Stimulated activated naive CD8-positive, alpha-beta T cell treated with anti-CD3 and anti-CD28 coated beads, Interleukin-15, Interleukin-2, amounts not matched to agents 100 ng/mL and 50 ng/mL, for 24 hours (primary cell): ENCODE measurements around the gene LRMDA.

Experiments used
- H3K27ac Mint-ChIP-seq: one replicate; pipeline ENCODE4 v1.8.0; 2021; ENCODE audit warnings: mild to moderate bottlenecking, mixed read lengths
- H3K27me3 Mint-ChIP-seq: one replicate; pipeline ENCODE4 v1.8.0; 2021; ENCODE audit warnings: mixed read lengths
- H3K36me3 Mint-ChIP-seq: one replicate; pipeline ENCODE4 v1.8.0; 2021; ENCODE audit warnings: low read depth, mixed read lengths
- H3K4me1 Mint-ChIP-seq: one replicate; pipeline ENCODE4 v1.8.0; 2021; ENCODE audit warnings: low read depth, mixed read lengths
- H3K4me3 Mint-ChIP-seq: one replicate; pipeline ENCODE4 v1.8.0; 2021; ENCODE audit warnings: mild to moderate bottlenecking, mixed read lengths
- H3K9me3 Mint-ChIP-seq: one replicate; pipeline ENCODE4 v1.8.0; 2021; ENCODE audit warnings: mixed read lengths

Gene LRMDA

GRCh38 chr10:75546004-75546403 is 114.6 kb downstream of the LRMDA start:
- H3K4me1 Mint-ChIP-seq, result no peaks in the 10 kb centered on the region
- H3K27ac Mint-ChIP-seq, result no peak overlapping the region
- H3K9me3 Mint-ChIP-seq, result no peaks in the 10 kb centered on the region
- peaks cover 17% of the 10 kb centered on the region for H3K27me3 Mint-ChIP-seq
- no peaks in the 10 kb centered on the region for H3K36me3 Mint-ChIP-seq
- H3K4me3 Mint-ChIP-seq, result no peak overlapping the region

GRCh38 chr10:75547391-75548298 is 116.2 kb downstream of the LRMDA start:
- Mint-ChIP-seq H3K4me1 (no peaks in the 10 kb centered on the region), H3K27me3 (peaks cover 11% of the 10 kb centered on the region), H3K27ac (no peak overlapping the region), H3K9me3 (peaks cover 7% of the 10 kb centered on the region), H3K36me3 (no peaks in the 10 kb centered on the region), H3K4me3 (no peak overlapping the region)

DNA sequence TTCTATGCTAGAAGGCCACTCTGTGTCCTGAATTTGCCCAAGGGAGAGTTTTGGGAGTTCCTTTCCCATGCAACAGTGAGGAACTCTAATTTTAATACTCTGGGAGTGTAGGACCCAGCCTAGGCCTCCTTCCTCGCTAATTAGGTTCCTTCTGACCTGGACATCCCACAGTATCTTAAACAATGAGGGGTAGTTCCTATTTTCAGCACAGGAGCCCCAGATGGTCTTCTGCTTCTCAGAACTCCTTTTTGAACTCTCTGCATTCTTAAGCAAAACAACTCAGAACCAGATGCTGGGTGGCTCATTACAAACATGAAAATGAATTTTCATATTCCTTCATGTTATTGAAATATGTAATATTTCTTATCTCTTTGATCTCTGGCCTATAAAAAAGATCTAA is 116.9 kb downstream of the LRMDA start:
- H3K36me3 Mint-ChIP-seq, result no peaks in the 10 kb centered on the region
- H3K27ac Mint-ChIP-seq, result no peak overlapping the region
- no peak overlapping the region for H3K4me3 Mint-ChIP-seq
- peaks cover 7% of the 10 kb centered on the region for H3K9me3 Mint-ChIP-seq
- H3K4me1 Mint-ChIP-seq, result no peaks in the 10 kb centered on the region
- H3K27me3 Mint-ChIP-seq, result peaks cover 10% of the 10 kb centered on the region

DNA sequence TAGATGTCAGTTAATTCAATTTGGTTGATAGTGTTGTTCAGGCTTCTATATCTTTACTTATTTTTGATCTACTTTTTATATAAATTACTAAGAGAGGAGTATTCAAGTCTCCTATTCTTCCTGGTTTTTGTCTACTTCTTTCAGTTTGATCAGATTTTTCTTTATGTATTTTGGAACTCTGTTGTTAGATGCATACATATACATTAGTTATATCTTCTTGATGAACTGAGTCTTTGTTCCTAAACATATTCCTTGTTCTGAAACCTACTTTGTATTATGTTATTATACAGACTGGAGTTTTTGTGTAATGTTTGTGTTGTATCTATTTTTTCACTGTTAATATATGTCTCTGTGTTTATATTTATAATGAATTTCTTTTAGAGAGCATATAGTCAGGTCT is 118.8 kb downstream of the LRMDA start:
- no peak overlapping the region for H3K27ac Mint-ChIP-seq
- no peaks in the 10 kb centered on the region for H3K36me3 Mint-ChIP-seq
- H3K27me3 Mint-ChIP-seq, result no peaks in the 10 kb centered on the region
- no peak overlapping the region for H3K4me3 Mint-ChIP-seq
- no peaks in the 10 kb centered on the region for H3K4me1 Mint-ChIP-seq
- peaks cover 7% of the 10 kb centered on the region for H3K9me3 Mint-ChIP-seq

DNA sequence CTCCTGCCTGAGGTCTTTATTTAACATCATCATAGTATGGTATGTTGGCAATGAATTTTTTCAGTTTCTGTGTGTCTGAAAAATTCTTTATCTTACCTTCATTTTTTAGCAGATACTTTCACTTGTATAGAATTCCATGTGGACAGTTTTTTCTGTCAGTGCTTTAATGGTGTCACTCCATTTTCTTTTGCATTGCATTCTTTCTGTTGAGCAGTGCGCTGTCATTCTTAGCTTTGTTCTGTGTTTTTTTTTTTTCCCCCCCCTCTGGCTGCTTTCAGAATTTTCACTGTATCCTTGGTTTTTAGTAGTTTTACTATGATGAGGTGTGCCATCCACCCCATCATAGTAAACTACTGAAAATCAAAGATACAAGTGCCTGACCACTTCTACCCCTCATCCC is 120.7 kb downstream of the LRMDA start:
- Mint-ChIP-seq H3K9me3 (peaks cover 7% of the 10 kb centered on the region), H3K36me3 (no peaks in the 10 kb centered on the region), H3K4me3 (no peak overlapping the region), H3K27me3 (peaks cover 3% of the 10 kb centered on the region), H3K4me1 (no peaks in the 10 kb centered on the region), H3K27ac (no peak overlapping the region)

DNA sequence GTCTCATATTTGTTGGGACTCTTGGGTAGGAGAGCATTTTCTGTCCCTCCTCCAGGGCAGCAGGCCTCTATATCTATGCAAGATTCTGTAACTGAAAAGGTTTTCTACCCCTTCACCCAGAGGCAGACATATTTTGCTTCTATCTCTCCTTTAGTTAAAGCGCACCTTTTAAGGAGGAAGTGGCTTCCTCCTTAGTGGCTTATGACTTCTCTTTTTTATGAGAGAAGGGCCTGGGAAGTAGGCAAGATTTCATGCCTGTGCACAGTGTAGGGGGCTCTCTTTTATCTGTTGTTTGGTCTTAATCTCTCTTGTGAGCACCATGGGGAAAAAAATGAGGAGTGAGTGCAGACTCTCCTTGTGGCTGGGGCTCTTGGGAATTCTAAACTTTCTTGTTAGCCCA is 122.1 kb downstream of the LRMDA start:
- Mint-ChIP-seq H3K27me3 (peaks cover 3% of the 10 kb centered on the region), H3K4me1 (no peaks in the 10 kb centered on the region), H3K27ac (no peak overlapping the region), H3K4me3 (no peak overlapping the region), H3K36me3 (no peaks in the 10 kb centered on the region), H3K9me3 (peaks cover 7% of the 10 kb centered on the region)

DNA sequence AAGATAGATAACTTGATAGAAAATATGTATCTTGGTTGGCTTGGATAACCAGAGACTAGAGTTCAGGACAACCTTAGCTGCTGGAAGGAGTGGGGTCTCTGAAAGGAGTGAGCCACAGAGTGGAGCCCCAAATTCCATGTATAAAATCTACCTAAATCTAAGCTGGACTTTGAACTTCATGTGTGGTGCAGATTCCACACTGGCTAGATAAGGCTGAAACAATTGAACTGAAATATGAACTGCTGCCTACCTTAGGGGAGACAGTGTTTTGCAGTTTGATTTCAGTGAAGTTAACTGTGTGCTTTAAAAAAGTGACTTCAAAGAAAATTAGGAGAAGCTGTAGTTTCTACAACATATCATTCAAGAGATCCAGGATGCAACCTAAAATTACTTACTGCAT is 123.9 kb downstream of the LRMDA start:
- Mint-ChIP-seq H3K9me3 (peaks cover 7% of the 10 kb centered on the region), H3K27me3 (peaks cover 3% of the 10 kb centered on the region), H3K36me3 (no peaks in the 10 kb centered on the region), H3K4me1 (no peaks in the 10 kb centered on the region), H3K4me3 (no peak overlapping the region), H3K27ac (no peak overlapping the region)

DNA sequence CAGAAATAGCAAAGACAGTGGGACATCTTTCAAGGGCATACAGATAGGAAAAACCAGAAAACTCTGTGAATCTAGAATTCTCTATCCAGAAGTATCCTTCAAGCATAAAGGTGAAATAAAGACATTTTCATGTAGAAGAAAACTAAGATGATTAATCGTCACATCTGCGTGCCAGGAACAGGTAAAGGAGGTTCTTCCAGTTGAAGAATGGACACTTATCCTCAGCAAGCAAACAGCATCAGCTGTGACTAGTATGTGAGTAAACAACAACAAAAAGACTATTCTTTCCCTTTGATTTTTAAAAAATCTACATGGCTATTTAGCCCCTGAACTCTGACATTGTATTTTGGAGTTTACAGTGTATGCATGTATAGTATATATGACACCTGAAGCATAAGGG is 124.9 kb downstream of the LRMDA start:
- Mint-ChIP-seq H3K9me3 (peaks cover 7% of the 10 kb centered on the region), H3K27me3 (peaks cover 3% of the 10 kb centered on the region), H3K27ac (no peak overlapping the region), H3K36me3 (no peaks in the 10 kb centered on the region), H3K4me3 (no peak overlapping the region), H3K4me1 (no peaks in the 10 kb centered on the region)

- H3K36me3 Mint-ChIP-seq, result no peaks in the 10 kb centered on the region
- H3K27me3 Mint-ChIP-seq, result peaks cover 8% of the 10 kb centered on the region
- H3K4me3 Mint-ChIP-seq, result no peak overlapping the region
- no peak overlapping the region for H3K27ac Mint-ChIP-seq
- peaks cover 4% of the 10 kb centered on the region for H3K9me3 Mint-ChIP-seq
- H3K4me1 Mint-ChIP-seq, result no peaks in the 10 kb centered on the region
These were observed 134.1 kb downstream of the LRMDA start for GRCh38 chr10:75565286-75566251.

DNA sequence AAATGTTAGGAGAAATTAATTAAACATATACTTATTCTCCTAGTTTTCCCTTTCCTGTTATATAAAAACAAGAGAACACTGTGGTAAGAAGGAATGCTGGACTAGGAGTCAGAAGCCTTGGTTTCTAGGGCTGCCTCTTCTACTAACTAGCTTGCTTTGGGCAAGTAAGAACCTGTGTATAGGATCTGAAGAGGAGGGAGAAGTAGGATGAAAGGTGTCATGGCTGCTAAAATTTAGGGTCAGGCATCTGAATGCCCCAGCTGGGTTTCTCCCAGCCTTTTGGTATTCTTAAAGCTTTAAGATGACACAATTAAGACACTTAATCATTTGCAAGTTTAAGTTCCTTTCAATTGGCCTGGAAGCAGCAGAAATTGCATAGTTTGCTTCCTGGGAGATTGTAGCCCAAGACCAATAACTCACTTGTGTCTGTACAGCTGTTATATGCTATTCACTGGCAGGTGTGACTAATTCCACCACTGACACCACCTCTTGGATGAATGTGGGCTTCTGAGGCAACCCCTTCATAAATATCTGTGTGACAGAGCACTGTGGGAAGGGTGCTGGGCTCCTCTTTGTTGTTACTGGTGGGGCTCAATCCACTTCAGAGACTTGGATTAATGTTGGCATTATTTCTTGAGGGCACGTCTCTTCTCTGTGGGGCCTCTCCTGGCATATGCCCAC is 137.2 kb downstream of the LRMDA start:
- H3K27me3 Mint-ChIP-seq, result peaks cover 10% of the 10 kb centered on the region

GRCh38 chr10:75569506-75569905 is 138.1 kb downstream of the LRMDA start:
- H3K27me3 Mint-ChIP-seq, result peaks cover 18% of the 10 kb centered on the region
- H3K9me3 Mint-ChIP-seq, result peaks cover 16% of the 10 kb centered on the region
- H3K36me3 Mint-ChIP-seq, result no peaks in the 10 kb centered on the region
- no peak overlapping the region for H3K27ac Mint-ChIP-seq
- no peak overlapping the region for H3K4me3 Mint-ChIP-seq
- H3K4me1 Mint-ChIP-seq, result no peaks in the 10 kb centered on the region

More for the DNA sequence above, 137.2 kb downstream of the LRMDA start:
- no peaks in the 10 kb centered on the region for H3K4me1 Mint-ChIP-seq
- H3K36me3 Mint-ChIP-seq, result no peaks in the 10 kb centered on the region
- no peak overlapping the region for H3K4me3 Mint-ChIP-seq
- peaks cover 10% of the 10 kb centered on the region for H3K9me3 Mint-ChIP-seq
- no peak overlapping the region for H3K27ac Mint-ChIP-seq

DNA sequence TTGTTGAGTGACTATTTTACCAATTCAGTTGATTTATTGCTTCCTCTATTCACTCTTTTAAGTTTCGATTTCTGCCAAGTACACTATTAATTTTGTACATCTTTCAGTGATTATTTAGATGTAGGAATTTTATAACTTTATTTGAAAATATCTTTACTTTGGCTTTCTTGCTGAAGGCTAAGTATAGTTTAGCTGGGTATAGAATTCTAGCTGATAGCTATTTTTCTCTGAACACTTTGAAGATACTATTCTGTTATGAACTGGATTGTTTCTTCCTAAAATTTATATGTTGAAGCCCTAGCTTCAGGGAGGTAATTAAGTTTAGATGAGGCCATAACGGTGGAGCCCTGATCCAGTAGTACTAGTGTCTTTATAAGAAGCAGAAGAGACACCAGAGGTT is 141.1 kb downstream of the LRMDA start:
- no peaks in the 10 kb centered on the region for H3K36me3 Mint-ChIP-seq

GRCh38 chr10:75575940-75576339 is 144.5 kb downstream of the LRMDA start:
- Mint-ChIP-seq H3K4me1 (no peaks in the 10 kb centered on the region), H3K27ac (no peak overlapping the region), H3K27me3 (peaks cover 23% of the 10 kb centered on the region), H3K4me3 (no peak overlapping the region), H3K36me3 (no peaks in the 10 kb centered on the region), H3K9me3 (peaks cover 42% of the 10 kb centered on the region)

More for the DNA sequence above, 141.1 kb downstream of the LRMDA start:
- Mint-ChIP-seq H3K27me3 (peaks cover 23% of the 10 kb centered on the region), H3K27ac (no peak overlapping the region), H3K4me3 (no peak overlapping the region), H3K9me3 (peaks cover 24% of the 10 kb centered on the region), H3K4me1 (no peaks in the 10 kb centered on the region)

DNA sequence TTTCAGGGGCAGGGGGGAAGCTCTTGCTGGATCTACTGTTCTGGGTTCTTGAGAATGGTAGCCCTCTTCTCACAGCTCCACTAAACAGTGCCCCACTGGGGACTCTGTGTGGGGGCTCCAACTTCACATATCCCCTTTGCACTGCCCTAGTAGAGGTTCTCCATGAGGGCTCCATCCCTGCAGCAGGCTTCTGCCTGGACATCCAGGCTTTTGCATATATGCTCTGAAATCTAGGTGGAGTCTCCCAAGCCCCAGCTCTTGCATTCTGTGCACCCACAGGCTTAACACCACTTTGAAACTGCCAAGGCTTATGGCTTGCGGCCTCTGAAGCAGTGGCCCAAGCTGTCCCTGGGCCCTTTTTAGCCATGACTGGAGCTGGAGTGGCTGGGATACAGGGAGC is 150.7 kb downstream of the LRMDA start:
- Mint-ChIP-seq H3K4me1 (no peaks in the 10 kb centered on the region), H3K4me3 (no peak overlapping the region), H3K27me3 (peaks cover 2% of the 10 kb centered on the region), H3K36me3 (no peaks in the 10 kb centered on the region), H3K9me3 (peaks cover 38% of the 10 kb centered on the region), H3K27ac (no peak overlapping the region)
